Lung microvascular endothelial cell (primary cell): ENCODE results near the gene ADCY3. TPM values are rescaled to one million over a fixed set of nuclear protein-coding genes. Genes with fewer than 3 reads are reported as not detected.
"Not testable (repeated sequence)": the region's sequence is repeated elsewhere in the genome, so short reads cannot be mapped to it uniquely, and the experiment has no call there.

Experiments used
- DNase-seq, 2 donors: peaks; one replicate each; pipeline versions ENCODE4 v3.0.0 to v3.0.0-alpha.2; 2010; ENCODE audit warnings: low read depth in 2 of 2
- total RNA-seq: library from RNA; depleted of rRNA; stranded (reverse); fragments of >200 nt; gene quantifications from 2 replicates; pipeline ENCODE4 v1.2.1, GENCODE V29; 2014

The ADCY3 gene
- total RNA-seq, 1 donor from 2014 or later = 5.2 TPM

- DNase-seq = no peak
Observed at GRCh38 chr2:24815171-24815570, 104.9 kb downstream of the ADCY3 start.

GRCh38 chr2:24814516-24814915 lies 105.5 kb downstream of the ADCY3 start:
- no peak for DNase-seq

GRCh38 chr2:24813691-24814137 lies 106.3 kb downstream of the ADCY3 start:
- DNase-seq = no peak

GRCh38 chr2:24809316-24810007 lies 110.6 kb downstream of the ADCY3 start:
- DNase-seq = no peak

GRCh38 chr2:24806661-24807036 lies 113.4 kb downstream of the ADCY3 start:
- no peak for DNase-seq

GRCh38 chr2:24805811-24806660 lies 114.0 kb downstream of the ADCY3 start:
- DNase-seq = not testable (repeated sequence)

- not testable (repeated sequence) for DNase-seq
Observed at GRCh38 chr2:24800487-24800886, 119.5 kb downstream of the ADCY3 start.

GRCh38 chr2:24797644-24798043 lies 122.4 kb downstream of the ADCY3 start:
- DNase-seq = no peak

- DNase-seq = peak; percentile 30 to 50
Observed at GRCh38 chr2:24793761-24794435, 126.1 kb downstream of the ADCY3 start.

GRCh38 chr2:24792874-24793760 lies 126.9 kb downstream of the ADCY3 start, which contains the start of the genes CENPO and PTRHD1:
CENPO (plus strand) TSS chr2:24793425; CDS start chr2:24793920, 495 bp downstream.
PTRHD1 (minus strand) TSS chr2:24793391; CDS start chr2:24793377, 14 bp downstream.
- DNase-seq = peak; percentile 97

- DNase-seq = no peak
Observed at GRCh38 chr2:24792542-24792873, 127.5 kb downstream of the ADCY3 start.

- DNase-seq = no peak
Observed at GRCh38 chr2:24791452-24791851, 128.6 kb downstream of the ADCY3 start.

GRCh38 chr2:24788816-24789215 lies 131.2 kb downstream of the ADCY3 start:
- DNase-seq = no peak

- no peak for DNase-seq
Observed at GRCh38 chr2:24787532-24787931, 132.5 kb downstream of the ADCY3 start.

- no peak for DNase-seq
Observed at GRCh38 chr2:24785671-24786321, 134.2 kb downstream of the ADCY3 start.

GRCh38 chr2:24783641-24784040 lies 136.4 kb downstream of the ADCY3 start:
- no peak for DNase-seq

- DNase-seq = no peak
Observed at GRCh38 chr2:24779116-24779515, 140.9 kb downstream of the ADCY3 start.

GRCh38 chr2:24774373-24774772 lies 145.7 kb downstream of the ADCY3 start:
- DNase-seq = no peak

GRCh38 chr2:24771764-24772586 lies 148.1 kb downstream of the ADCY3 start:
- DNase-seq = no peak

- no peak for DNase-seq
Observed at GRCh38 chr2:24771061-24771460, 149.0 kb downstream of the ADCY3 start.
